GM19043 (cell line): ENCODE data around the gene CCDC102B.
"Not testable (repeated sequence)": the region's sequence is repeated elsewhere in the genome, so short reads cannot be mapped to it uniquely, and the experiment has no call there.

Source experiments
- ATAC-seq: cut with Tn5 transposase; IDR thresholded peaks from one replicate; pipeline ENCODE4 v1.9.1; 2021; ENCODE audit warnings: low read depth; ENCODE audit not compliant: unreplicated experiment

Gene CCDC102B

GRCh38 chr18:68822926-68823325, 25.0 kb downstream of the CCDC102B start:
- no peak for ATAC-seq

- no peak for ATAC-seq
These were observed 28.2 kb downstream of the CCDC102B start for GRCh38 chr18:68826121-68826520.

GRCh38 chr18:68830256-68831045, 32.6 kb downstream of the CCDC102B start:
- ATAC-seq = no peak

- no peak for ATAC-seq
These were observed 35.9 kb downstream of the CCDC102B start for GRCh38 chr18:68833756-68834155.

- no peak for ATAC-seq
These were observed 40.0 kb downstream of the CCDC102B start for GRCh38 chr18:68837665-68838451.

GRCh38 chr18:68839701-68840100, 41.8 kb downstream of the CCDC102B start:
- ATAC-seq = no peak

GRCh38 chr18:68840554-68841263, 42.8 kb downstream of the CCDC102B start:
- ATAC-seq = no peak

GRCh38 chr18:68841301-68841700, 43.4 kb downstream of the CCDC102B start:
- no peak for ATAC-seq

- ATAC-seq = no peak
These were observed 45.1 kb downstream of the CCDC102B start for GRCh38 chr18:68842951-68843350.

GRCh38 chr18:68843473-68844089, 45.7 kb downstream of the CCDC102B start:
- no peak for ATAC-seq

- ATAC-seq = no peak
These were observed 49.4 kb downstream of the CCDC102B start for GRCh38 chr18:68847219-68847837.

- no peak for ATAC-seq
These were observed 50.4 kb downstream of the CCDC102B start for GRCh38 chr18:68848242-68848641.

GRCh38 chr18:68854786-68855391, 57.0 kb downstream of the CCDC102B start:
- ATAC-seq = no peak

- no peak for ATAC-seq
These were observed 57.6 kb downstream of the CCDC102B start for GRCh38 chr18:68855491-68855890.

GRCh38 chr18:68861365-68861764, 63.5 kb downstream of the CCDC102B start:
- no peak for ATAC-seq

GRCh38 chr18:68865021-68865420, 67.1 kb downstream of the CCDC102B start:
- no peak for ATAC-seq

- ATAC-seq = no peak
These were observed 67.6 kb downstream of the CCDC102B start for GRCh38 chr18:68865503-68865902.

- no peak for ATAC-seq
These were observed 75.1 kb downstream of the CCDC102B start for GRCh38 chr18:68873003-68873402.

- no peak for ATAC-seq
These were observed 76.5 kb downstream of the CCDC102B start for GRCh38 chr18:68874361-68874760.

- not testable (repeated sequence) for ATAC-seq
These were observed 82.1 kb downstream of the CCDC102B start for GRCh38 chr18:68879947-68880346.
